ENCODE data around the gene RETSAT.

- no peak for TF ChIP-seq CTCF (conservative IDR thresholded peaks at IDR 0.05; ENCODE audit: low read depth, low read length)
- TF ChIP-seq EZH2 (IDR thresholded peaks at IDR 0.05; ENCODE audit: borderline replicate concordance, low read depth, low read length, poor library complexity, severe bottlenecking): no peak
Observed at GRCh38 chr2:85302121-85302520, 52.2 kb downstream of the RETSAT start.

Measured in A673 (cell line).